Testis (tissue), 3 donors: Measurements from ENCODE around the gene WEE1. TPM values are rescaled to one million over a fixed set of nuclear protein-coding genes. Genes with fewer than 3 reads are reported as not detected.
"Not testable (repeated sequence)": the region's sequence is repeated elsewhere in the genome, so short reads cannot be mapped to it uniquely, and the experiment has no call there.

Experiments used
- DNase-seq: peaks from one replicate; pipeline ENCODE4 v3.0.0-alpha.2; 2019
- H3K27ac ChIP-seq, 2 donors: fragments of 200-600 bp; sonication (generic); one replicate each; pipeline ENCODE4 v1.5.1; 2019
- H3K27me3 ChIP-seq: fragments of 200-600 bp; sonication (generic); one replicate; pipeline ENCODE4 v1.5.1; 2019
- H3K36me3 ChIP-seq: fragments of 200-600 bp; sonication (generic); one replicate; pipeline ENCODE4 v1.5.1; 2017; ENCODE audit warnings: low read depth; ENCODE audit errors: missing control alignments
- H3K4me1 ChIP-seq: fragments of 200-600 bp; sonication (generic); one replicate; pipeline ENCODE4 v1.5.1; 2019
- H3K4me3 ChIP-seq, 2 donors: fragments of 200-600 bp; sonication (generic); one replicate each; pipeline ENCODE4 v1.5.1; 2017 to 2019
- H3K9me3 ChIP-seq: fragments of 200-600 bp; sonication (generic); one replicate; pipeline ENCODE4 v1.5.1; 2017
- POLR2A ChIP-seq: fragments of 450-650 bp; IDR thresholded peaks from one replicate; pipeline ENCODE4 v1.6.1; 2017; ENCODE audit warnings: antibody characterized with exemption, mild to moderate bottlenecking, moderate library complexity
- WGBS, 2 donors: methylation state at CpG; one replicate each; pipeline ENCODE4 v1.1.5; 2018; 5-methylcytosine and 5-hydroxymethylcytosine counted together
- intact Hi-C: fragments of 100-400 bp; cut with DNase I; formaldehyde crosslinking; loops from one replicate; pipeline ENCODE4 v1.15.1; 2023; ENCODE audit warnings: low total_unique reads
- polyA plus RNA-seq: library from polyadenylated mRNA; stranded (reverse); fragments of 350-450 nt; fragmentation: Illumina TruSeq; extraction: RNeasy Lipid Tissue Mini Kit (QIAGEN cat#74804); gene quantifications from one replicate; pipeline ENCODE4 v1.2.3, GENCODE V29; 2014; ENCODE audit warnings: low read depth, low replicate concordance; ENCODE audit not compliant: insufficient read depth
- total RNA-seq, 2 donors: library from RNA; depleted of rRNA; stranded (reverse); fragments of >200 nt; gene quantifications; one replicate each; pipeline ENCODE4 v1.2.3, GENCODE V29; 2016
- TF ChIP-seq, protein P1 (sequence below), 3 experiments: fragments of 450-650 bp in 2 of 3; fragments of 200-600 bp in 1 of 3; sonication (generic) in 1 of 3; IDR thresholded peaks; one replicate each; pipeline ENCODE4 v1.5.1; 2016 to 2019; ENCODE audit warnings: antibody characterized with exemption in 3 of 3, mild to moderate bottlenecking in 2 of 3, moderate library complexity in 1 of 3

The WEE1 gene
- total and polyA plus RNA-seq, 3 donors from 2014 or later = 34.3 to 100 (median 59.8) TPM

DNA sequence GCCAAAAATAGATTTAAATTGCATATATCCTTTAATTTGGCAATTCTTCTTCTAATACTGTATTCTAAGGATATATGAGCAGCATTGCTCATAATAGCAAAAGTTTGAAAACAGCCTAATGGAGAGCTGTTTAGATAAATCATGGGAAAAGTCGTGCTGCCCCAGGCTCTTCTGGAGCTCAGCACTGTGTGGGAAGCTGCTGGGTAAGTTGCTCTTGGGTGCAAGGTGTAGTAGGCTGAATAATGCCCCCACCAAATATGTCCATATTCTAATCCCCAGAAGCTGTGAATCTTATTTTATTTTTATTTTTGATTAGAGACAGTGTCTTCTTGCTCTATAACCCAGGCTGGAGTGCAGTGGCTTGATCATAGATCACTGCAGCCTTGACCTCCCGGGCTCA, 34.9 kb upstream of the WEE1 start:
- intact Hi-C loops = no loop called here
- Histone ChIP-seq H3K36me3 (no peaks in the 10 kb centered on the region), H3K4me1 (no peaks in the 10 kb centered on the region), H3K4me3 (no peak overlapping the region), H3K9me3 (no peaks in the 10 kb centered on the region), H3K27ac (no peak overlapping the region), H3K27me3 (no peaks in the 10 kb centered on the region)
- DNase-seq = no peak
- 87 to 93% methylated on average over 2 of the region's 2 CpGs for WGBS, 2 donors
- TF ChIP-seq, protein P1, sequence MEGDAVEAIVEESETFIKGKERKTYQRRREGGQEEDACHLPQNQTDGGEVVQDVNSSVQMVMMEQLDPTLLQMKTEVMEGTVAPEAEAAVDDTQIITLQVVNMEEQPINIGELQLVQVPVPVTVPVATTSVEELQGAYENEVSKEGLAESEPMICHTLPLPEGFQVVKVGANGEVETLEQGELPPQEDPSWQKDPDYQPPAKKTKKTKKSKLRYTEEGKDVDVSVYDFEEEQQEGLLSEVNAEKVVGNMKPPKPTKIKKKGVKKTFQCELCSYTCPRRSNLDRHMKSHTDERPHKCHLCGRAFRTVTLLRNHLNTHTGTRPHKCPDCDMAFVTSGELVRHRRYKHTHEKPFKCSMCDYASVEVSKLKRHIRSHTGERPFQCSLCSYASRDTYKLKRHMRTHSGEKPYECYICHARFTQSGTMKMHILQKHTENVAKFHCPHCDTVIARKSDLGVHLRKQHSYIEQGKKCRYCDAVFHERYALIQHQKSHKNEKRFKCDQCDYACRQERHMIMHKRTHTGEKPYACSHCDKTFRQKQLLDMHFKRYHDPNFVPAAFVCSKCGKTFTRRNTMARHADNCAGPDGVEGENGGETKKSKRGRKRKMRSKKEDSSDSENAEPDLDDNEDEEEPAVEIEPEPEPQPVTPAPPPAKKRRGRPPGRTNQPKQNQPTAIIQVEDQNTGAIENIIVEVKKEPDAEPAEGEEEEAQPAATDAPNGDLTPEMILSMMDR (IDR thresholded peaks at IDR 0.05) = no peak
- TF ChIP-seq POLR2A = no peak

DNA sequence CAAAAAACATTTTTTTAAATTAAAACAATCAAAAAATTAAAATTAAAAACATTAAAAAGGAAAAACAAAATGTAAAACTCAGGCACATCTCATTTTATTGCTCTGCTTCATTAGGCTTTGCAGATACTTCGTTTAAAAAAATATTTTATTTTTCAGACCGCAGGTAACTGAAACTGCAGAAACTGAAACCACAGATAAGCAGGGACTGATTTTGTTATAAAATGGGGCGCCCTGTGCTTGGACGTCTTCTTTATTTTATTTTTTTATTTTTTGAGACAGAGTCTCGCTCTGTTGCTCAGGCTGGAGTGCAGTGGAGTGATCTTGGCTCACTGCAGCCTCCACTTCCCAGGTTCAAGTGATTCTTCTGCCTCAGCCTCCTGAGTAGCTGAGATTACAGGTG, 24.3 kb upstream of the WEE1 start:
- H3K27me3 ChIP-seq, H3K4me3 ChIP-seq, H3K9me3 ChIP-seq, H3K27ac ChIP-seq, DNase-seq, intact Hi-C loops, H3K36me3 ChIP-seq, H3K4me1 ChIP-seq: not testable (repeated sequence)
- WGBS, 2 donors = 88 to 92% methylated on average over 5 of the region's 5 CpGs

DNA sequence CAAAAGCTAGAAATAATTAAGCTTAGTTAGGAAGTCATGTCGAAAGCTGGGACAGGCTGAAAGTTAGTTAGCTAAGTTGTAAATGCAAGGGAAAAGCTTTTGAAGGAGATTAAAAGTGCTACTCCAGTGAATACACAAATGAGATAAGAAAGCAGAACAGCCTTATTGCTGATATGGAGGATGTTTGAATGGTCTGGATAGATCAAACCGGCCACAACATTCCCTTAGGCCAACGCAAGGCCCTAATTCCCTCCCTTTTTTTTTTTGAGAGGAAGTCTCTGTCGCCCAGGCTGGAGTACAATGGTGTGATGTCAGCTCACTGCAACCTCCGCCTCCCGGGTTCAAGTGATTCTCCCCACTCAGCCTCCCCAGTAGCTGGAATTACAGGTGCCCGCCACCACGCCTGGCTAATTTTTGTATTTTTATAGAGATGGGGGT, 23.3 kb upstream of the WEE1 start:
- intact Hi-C loops = no loop called here
- DNase-seq = no peak
- TF ChIP-seq, protein P1 (IDR thresholded peaks at IDR 0.05) = no peak
- TF ChIP-seq POLR2A = no peak
- H3K4me1 ChIP-seq = no peaks in the 10 kb centered on the region
- WGBS, 2 donors = 65 to 70% methylated on average over 8 of the region's 8 CpGs
- no peaks in the 10 kb centered on the region for H3K36me3 ChIP-seq
- H3K9me3 ChIP-seq = no peaks in the 10 kb centered on the region
- H3K27me3 ChIP-seq = no peaks in the 10 kb centered on the region
- peak overlapping the region in 1 of 2 donors; percentile 69 for H3K27ac ChIP-seq
- H3K4me3 ChIP-seq = no peak overlapping the region

DNA sequence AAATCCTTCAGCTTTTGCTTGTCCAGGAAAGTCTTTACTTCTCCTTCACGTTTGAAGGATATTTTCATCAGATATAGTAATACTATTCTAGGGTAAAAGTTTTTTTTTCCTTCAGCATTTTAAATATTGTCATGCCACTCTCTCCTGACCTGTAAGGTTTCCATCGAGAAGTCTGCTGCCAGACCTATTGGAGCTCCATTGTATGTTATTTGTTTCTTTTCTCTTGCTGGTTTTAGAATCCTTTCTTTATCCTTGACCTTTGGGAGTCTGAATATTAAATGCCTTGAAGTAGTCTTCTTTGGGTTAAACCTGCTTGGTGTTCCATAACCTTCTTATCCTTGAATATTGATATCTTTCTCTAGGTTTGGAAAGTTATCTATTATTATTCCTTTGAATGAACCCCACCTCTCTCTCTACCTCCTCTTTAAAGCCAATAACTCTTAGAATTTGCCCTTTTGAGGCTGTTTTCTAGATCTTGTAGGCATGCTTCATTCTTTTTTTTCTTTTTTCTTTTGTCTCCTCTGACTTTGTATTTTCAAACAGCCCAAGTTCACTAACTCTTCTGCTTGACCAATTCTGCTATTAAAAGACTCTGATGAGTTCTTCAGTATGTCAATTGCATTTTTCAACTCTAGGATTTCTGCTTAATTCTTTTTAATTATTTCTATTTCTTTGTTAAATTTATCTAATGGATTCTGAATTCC, 12.0 kb upstream of the WEE1 start:
- WGBS, 2 donors = 92 to 94% methylated on average over 2 of the region's 2 CpGs
- H3K27me3 ChIP-seq = no peaks in the 10 kb centered on the region
- TF ChIP-seq, protein P1 (IDR thresholded peaks at IDR 0.05) = no peak
- DNase-seq = no peak
- H3K36me3 ChIP-seq = no peaks in the 10 kb centered on the region
- no peaks in the 10 kb centered on the region for H3K4me1 ChIP-seq
- intact Hi-C loops = no loop called here
- no peaks in the 10 kb centered on the region for H3K9me3 ChIP-seq
- H3K4me3 ChIP-seq = no peak overlapping the region
- H3K27ac ChIP-seq = no peak overlapping the region

DNA sequence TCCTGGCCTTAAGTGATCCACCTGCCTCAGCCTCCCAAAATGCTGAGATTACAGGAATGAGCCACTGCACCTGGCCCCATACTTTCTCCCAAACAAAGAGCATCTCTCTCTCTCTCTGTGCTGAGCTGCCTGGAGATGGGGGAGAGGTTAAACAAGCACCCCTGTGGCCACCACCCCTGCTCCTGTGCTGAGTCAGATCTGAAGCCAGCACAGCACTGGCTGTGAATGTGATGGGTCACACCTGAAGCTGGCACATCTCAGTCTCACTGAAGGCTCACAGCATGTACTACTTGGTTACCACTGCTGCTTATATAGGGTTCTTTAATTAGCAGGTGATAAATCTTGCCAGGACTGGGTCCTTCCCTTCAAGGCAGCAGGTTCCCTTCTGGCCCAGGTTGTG, 10.8 kb upstream of the WEE1 start:
- H3K4me1 ChIP-seq = no peaks in the 10 kb centered on the region
- H3K36me3 ChIP-seq = no peaks in the 10 kb centered on the region
- H3K27ac ChIP-seq = no peak overlapping the region
- no peak for TF ChIP-seq POLR2A
- TF ChIP-seq, protein P1 (IDR thresholded peaks at IDR 0.05) = no peak
- H3K4me3 ChIP-seq = no peak overlapping the region
- no peaks in the 10 kb centered on the region for H3K27me3 ChIP-seq
- H3K9me3 ChIP-seq = no peaks in the 10 kb centered on the region
- intact Hi-C loops = no loop called here
- DNase-seq = no peak
